ENCODE data around the gene SMG6. TPM values are rescaled to one million over a fixed set of nuclear protein-coding genes. Genes with fewer than 3 reads are reported as not detected.

SMG6 gene
- total and polyA plus RNA-seq, 2 donors (not counting 1 experiment from before 2014, with no cell fraction given): 10.6 to 35.5 TPM

DNA sequence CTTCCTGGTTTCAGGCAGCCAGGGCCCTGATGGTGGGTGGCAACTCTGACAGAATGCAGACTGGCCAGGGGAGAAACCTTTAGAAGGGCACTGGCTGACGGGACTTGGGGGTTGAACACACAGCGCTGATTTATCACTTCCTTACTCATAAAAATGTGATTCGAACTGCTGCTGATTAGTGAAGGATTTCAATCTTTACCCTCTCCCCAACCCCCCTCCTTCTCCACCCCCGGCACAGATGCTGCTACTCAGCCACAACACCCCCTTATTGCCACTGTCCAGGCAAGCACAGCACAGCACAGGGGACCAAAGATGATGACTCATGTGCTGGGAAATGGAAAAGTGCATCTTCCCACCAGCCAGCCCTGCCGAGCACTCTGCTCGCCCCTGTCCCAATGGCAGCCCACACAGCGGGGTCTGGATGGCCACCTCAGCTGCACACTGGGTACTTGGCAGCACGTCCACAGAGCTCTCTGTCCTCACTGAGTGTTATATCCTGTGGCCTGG is 70.1 kb downstream of the SMG6 start:
- H3K79me2 ChIP-seq (ENCODE audit: control insufficient read depth, insufficient read depth, low read length): peaks cover 10% of the 10 kb centered on the region
- H3K4me2 ChIP-seq (replicated peaks; ENCODE audit: low read depth, low read length, poor library complexity, severe bottlenecking): no peak overlapping the region
- TF ChIP-seq, protein P1, sequence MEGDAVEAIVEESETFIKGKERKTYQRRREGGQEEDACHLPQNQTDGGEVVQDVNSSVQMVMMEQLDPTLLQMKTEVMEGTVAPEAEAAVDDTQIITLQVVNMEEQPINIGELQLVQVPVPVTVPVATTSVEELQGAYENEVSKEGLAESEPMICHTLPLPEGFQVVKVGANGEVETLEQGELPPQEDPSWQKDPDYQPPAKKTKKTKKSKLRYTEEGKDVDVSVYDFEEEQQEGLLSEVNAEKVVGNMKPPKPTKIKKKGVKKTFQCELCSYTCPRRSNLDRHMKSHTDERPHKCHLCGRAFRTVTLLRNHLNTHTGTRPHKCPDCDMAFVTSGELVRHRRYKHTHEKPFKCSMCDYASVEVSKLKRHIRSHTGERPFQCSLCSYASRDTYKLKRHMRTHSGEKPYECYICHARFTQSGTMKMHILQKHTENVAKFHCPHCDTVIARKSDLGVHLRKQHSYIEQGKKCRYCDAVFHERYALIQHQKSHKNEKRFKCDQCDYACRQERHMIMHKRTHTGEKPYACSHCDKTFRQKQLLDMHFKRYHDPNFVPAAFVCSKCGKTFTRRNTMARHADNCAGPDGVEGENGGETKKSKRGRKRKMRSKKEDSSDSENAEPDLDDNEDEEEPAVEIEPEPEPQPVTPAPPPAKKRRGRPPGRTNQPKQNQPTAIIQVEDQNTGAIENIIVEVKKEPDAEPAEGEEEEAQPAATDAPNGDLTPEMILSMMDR (IDR thresholded peaks at IDR 0.05): no peak
- no peak for TF ChIP-seq EZH2 (IDR thresholded peaks at IDR 0.05; ENCODE audit: borderline replicate concordance, insufficient read depth, low read depth, low read length, poor library complexity, severe bottlenecking)
- Mint-ChIP-seq H3K9me3 (ENCODE audit: insufficient read depth) (no peaks in the 10 kb centered on the region), H3K27ac (no peak overlapping the region), H3K4me1 (peaks cover 2% of the 10 kb centered on the region), H3K4me3 (no peak overlapping the region), H3K27me3 (no peaks in the 10 kb centered on the region)
- intact Hi-C loops (cut with micrococcal nuclease): no loop called here
- POLR2A ChIA-PET: no interaction called here
- no peak for ATAC-seq (ENCODE audit: low read depth)
- H3K9me3 ChIP-seq (ENCODE audit: control extremely low read depth in 1 of 3, control insufficient read depth in 2 of 3, insufficient read depth in 1 of 3, low read length in 2 of 3): no peaks in the 10 kb centered on the region
- H3K27ac ChIP-seq (ENCODE audit: low read length in 2 of 2): no peak overlapping the region
- CTCF ChIA-PET: interaction anchor here (1.7 kb wide), 1 partner anchor 11 kb away, joined by 6 read pairs; no protein-coding TSS in a partner anchor
- H4K20me1 ChIP-seq (ENCODE audit: control insufficient read depth, insufficient read depth, low read length, poor library complexity, severe bottlenecking): no peaks in the 10 kb centered on the region
- WGBS (ENCODE audit: insufficient coverage): 95% methylated on average over 4 of the region's 8 CpGs
- H2AFZ ChIP-seq (ENCODE audit: insufficient read depth, low read depth, low read length, poor library complexity, severe bottlenecking): no peak overlapping the region
- DNase-seq: no peak
- H3K36me3 ChIP-seq (replicated peaks in 1 of 2; ENCODE audit: control extremely low read depth in 1 of 2, control insufficient read depth in 1 of 2, extremely low read depth in 1 of 2, insufficient read depth in 2 of 2, low read length in 1 of 2): peaks cover 12 to 32% of the 10 kb centered on the region in 2 experiments
- H3K4me3 ChIP-seq (ENCODE audit: control extremely low read depth in 1 of 5, extremely low read depth in 1 of 5, insufficient read depth in 1 of 5, low read depth in 2 of 5, low read length in 4 of 5): no peak overlapping the region
- H3K4me1 ChIP-seq (ENCODE audit: control insufficient read depth in 2 of 2, insufficient read depth in 2 of 2, low read length in 2 of 2): peaks cover 0 to 6% of the 10 kb centered on the region in 2 donors
- no peak overlapping the region for H3K9ac ChIP-seq (ENCODE audit: low read length)
- H3K27me3 ChIP-seq (replicated peaks in 1 of 4; ENCODE audit: control extremely low read depth in 1 of 4, control insufficient read depth in 3 of 4, insufficient read depth in 4 of 4, low read length in 3 of 4): no peaks in the 10 kb centered on the region

- intact Hi-C loops (cut with micrococcal nuclease): no loop called here
- Mint-ChIP-seq H3K27ac (no peak overlapping the region), H3K9me3 (ENCODE audit: insufficient read depth) (no peaks in the 10 kb centered on the region), H3K4me3 (no peak overlapping the region), H3K4me1 (no peaks in the 10 kb centered on the region), H3K27me3 (no peaks in the 10 kb centered on the region)
- Histone ChIP-seq H3K79me2 (ENCODE audit: control insufficient read depth, insufficient read depth, low read length) (peaks cover 10% of the 10 kb centered on the region), H3K4me1 (ENCODE audit: control insufficient read depth in 2 of 2, insufficient read depth in 2 of 2, low read length in 2 of 2) (no peaks in the 10 kb centered on the region), H3K9ac (ENCODE audit: low read length) (no peak overlapping the region), H4K20me1 (ENCODE audit: control insufficient read depth, insufficient read depth, low read length, poor library complexity, severe bottlenecking) (no peaks in the 10 kb centered on the region), H2AFZ (ENCODE audit: insufficient read depth, low read depth, low read length, poor library complexity, severe bottlenecking) (no peak overlapping the region), H3K9me3 (ENCODE audit: control extremely low read depth in 1 of 3, control insufficient read depth in 2 of 3, insufficient read depth in 1 of 3, low read length in 2 of 3) (no peaks in the 10 kb centered on the region), H3K27ac (ENCODE audit: low read length in 2 of 2) (no peak overlapping the region), H3K36me3 (replicated peaks in 1 of 2; ENCODE audit: control extremely low read depth in 1 of 2, control insufficient read depth in 1 of 2, extremely low read depth in 1 of 2, insufficient read depth in 2 of 2, low read length in 1 of 2) (peaks cover 14 to 23% of the 10 kb centered on the region in 2 experiments), H3K4me3 (ENCODE audit: control extremely low read depth in 1 of 5, extremely low read depth in 1 of 5, insufficient read depth in 1 of 5, low read depth in 2 of 5, low read length in 4 of 5) (no peak overlapping the region), H3K27me3 (replicated peaks in 1 of 4; ENCODE audit: control extremely low read depth in 1 of 4, control insufficient read depth in 3 of 4, insufficient read depth in 4 of 4, low read length in 3 of 4) (no peaks in the 10 kb centered on the region), H3K4me2 (replicated peaks; ENCODE audit: low read depth, low read length, poor library complexity, severe bottlenecking) (no peak overlapping the region)
- TF ChIP-seq EZH2 (IDR thresholded peaks at IDR 0.05; ENCODE audit: borderline replicate concordance, insufficient read depth, low read depth, low read length, poor library complexity, severe bottlenecking): no peak
- TF ChIP-seq, protein P1 (IDR thresholded peaks at IDR 0.05): no peak
- WGBS (ENCODE audit: insufficient coverage): 97% methylated on average over 7 of the region's 9 CpGs
- CTCF ChIA-PET: interaction anchor here (0.9 to 1.7 kb wide), 2 partner anchors 13 to 174 kb away, joined by 3 to 7 read pairs; no protein-coding TSS in a partner anchor
- no peak for DNase-seq
- no peak for ATAC-seq (ENCODE audit: low read depth)
- POLR2A ChIA-PET: no interaction called here
Measured at GRCh38 chr17:2232244-2232638, 71.3 kb downstream of the SMG6 start.

Data from B cell (primary cell).